Cardiac fibroblast (primary cell): ENCODE data around the gene NRXN3.

Experiments
- DNase-seq, 2 donors: peaks; one replicate each; pipeline versions ENCODE4 v3.0.0 to v3.0.0-alpha.2; 2010; ENCODE audit warnings: low read depth in 2 of 2
- H3K4me3 ChIP-seq, 2 donors: replicated peaks in 1 of 2; 1 replicate in 1 of 2; 2 replicates in 1 of 2; pipeline ENCODE4 v1.5.1; 2011; ENCODE audit warnings: low read depth in 2 of 2, low read length in 2 of 2, mild to moderate bottlenecking in 2 of 2, moderate library complexity in 1 of 2
- CTCF ChIP-seq: IDR thresholded peaks from one replicate; pipeline ENCODE4 v1.5.1; 2011; ENCODE audit warnings: low read depth, mild to moderate bottlenecking, low read length, inconsistent platforms

The NRXN3 gene

GRCh38 chr14:78228702-78229327 is 58.6 kb downstream of the NRXN3 start:
- no peak for TF ChIP-seq CTCF
- DNase-seq = no peak
- H3K4me3 ChIP-seq = no peak overlapping the region

- no peak overlapping the region for H3K4me3 ChIP-seq
- no peak for DNase-seq
- no peak for TF ChIP-seq CTCF
Measured at GRCh38 chr14:78232231-78233000, 62.2 kb downstream of the NRXN3 start.

- DNase-seq = no peak
- H3K4me3 ChIP-seq = no peak overlapping the region
- TF ChIP-seq CTCF = no peak
Measured at GRCh38 chr14:78238141-78238540, 68.0 kb downstream of the NRXN3 start.

- TF ChIP-seq CTCF = no peak
- H3K4me3 ChIP-seq = no peak overlapping the region
- no peak for DNase-seq
Measured at GRCh38 chr14:78240567-78240966, 70.4 kb downstream of the NRXN3 start.

- no peak for DNase-seq
- H3K4me3 ChIP-seq = no peak overlapping the region
- TF ChIP-seq CTCF = no peak
Measured at GRCh38 chr14:78242086-78242485, 71.9 kb downstream of the NRXN3 start.

GRCh38 chr14:78243187-78243586 is 73.0 kb downstream of the NRXN3 start:
- DNase-seq = no peak
- TF ChIP-seq CTCF = no peak
- no peak overlapping the region for H3K4me3 ChIP-seq
